GM18508 (cell line): ENCODE results near the gene ELAVL4.

Experiments
- ATAC-seq: cut with Tn5 transposase; IDR thresholded peaks from one replicate; pipeline ENCODE4 v1.9.1; 2021; ENCODE audit warnings: moderate number of reproducible peaks; ENCODE audit not compliant: insufficient read depth, unreplicated experiment

The ELAVL4 gene

GRCh38 chr1:50175719-50176639 lies 67.3 kb downstream of the ELAVL4 start:
- no peak for ATAC-seq

GRCh38 chr1:50177994-50178393 lies 69.3 kb downstream of the ELAVL4 start:
- ATAC-seq, result no peak

- ATAC-seq, result no peak
These were observed 70.9 kb downstream of the ELAVL4 start for GRCh38 chr1:50179639-50180038.

GRCh38 chr1:50180367-50180766 lies 71.6 kb downstream of the ELAVL4 start:
- no peak for ATAC-seq

- no peak for ATAC-seq
These were observed 72.4 kb downstream of the ELAVL4 start for GRCh38 chr1:50181027-50181663.

- no peak for ATAC-seq
These were observed 74.8 kb downstream of the ELAVL4 start for GRCh38 chr1:50183378-50184133.

GRCh38 chr1:50189369-50189768 lies 80.6 kb downstream of the ELAVL4 start:
- ATAC-seq, result no peak

- no peak for ATAC-seq
These were observed 84.3 kb downstream of the ELAVL4 start for GRCh38 chr1:50193002-50193401.

GRCh38 chr1:50195205-50195604 lies 86.5 kb downstream of the ELAVL4 start:
- no peak for ATAC-seq

GRCh38 chr1:50196081-50196480 lies 87.4 kb downstream of the ELAVL4 start:
- no peak for ATAC-seq

- ATAC-seq, result no peak
These were observed 88.5 kb downstream of the ELAVL4 start for GRCh38 chr1:50197216-50197615.

GRCh38 chr1:50208315-50208714 lies 99.6 kb downstream of the ELAVL4 start:
- no peak for ATAC-seq

GRCh38 chr1:50208756-50209155 lies 100.0 kb downstream of the ELAVL4 start:
- ATAC-seq, result no peak

- ATAC-seq, result no peak
These were observed 101.0 kb downstream of the ELAVL4 start for GRCh38 chr1:50209749-50210148.

GRCh38 chr1:50213505-50213904 lies 104.8 kb downstream of the ELAVL4 start:
- no peak for ATAC-seq

- no peak for ATAC-seq
These were observed 106.0 kb downstream of the ELAVL4 start for GRCh38 chr1:50214717-50215116.

- ATAC-seq, result no peak
These were observed 109.8 kb downstream of the ELAVL4 start for GRCh38 chr1:50218344-50219120.

GRCh38 chr1:50228871-50229384 lies 120.2 kb downstream of the ELAVL4 start:
- ATAC-seq, result no peak

- no peak for ATAC-seq
These were observed 122.5 kb downstream of the ELAVL4 start for GRCh38 chr1:50231209-50231608.

GRCh38 chr1:50232336-50232735 lies 123.6 kb downstream of the ELAVL4 start:
- no peak for ATAC-seq
